ENCODE results near the gene MGAT4A. TPM values are rescaled to one million over a fixed set of nuclear protein-coding genes. Genes with fewer than 3 reads are reported as not detected.
A peak's percentile ranks its signal among the peaks of the same experiment; 100 is the strongest.

Gene MGAT4A
- total and polyA plus RNA-seq, 9 donors: 3.9 to 14.7 (median 12.6) TPM

- Histone ChIP-seq H3K27ac (no peak overlapping the region), H3K36me3 (no peaks in the 10 kb centered on the region), H3K27me3 (no peaks in the 10 kb centered on the region), H3K4me1 (ENCODE audit: insufficient read depth) (peaks cover 3% of the 10 kb centered on the region), H3K9me3 (no peaks in the 10 kb centered on the region), H3K4me3 (no peak overlapping the region)
- intact Hi-C loops (cut with DNase I): no loop called here
- WGBS, 3 donors: 29 to 32% (median 30%) methylated on average over 6 of the region's 6 CpGs
- TF ChIP-seq EP300 (IDR thresholded peaks at IDR 0.05) (no peak), POLR2A (IDR thresholded peaks at IDR 0.05) (no peak), CTCF (IDR thresholded peaks at IDR 0.05) (no peak)
- no peak for DNase-seq
These were observed 27.9 kb downstream of the MGAT4A start for GRCh38 chr2:98702858-98703620.

GRCh38 chr2:98702127-98702802 lies 28.7 kb downstream of the MGAT4A start:
- peaks cover 3% of the 10 kb centered on the region for H3K4me1 ChIP-seq (ENCODE audit: insufficient read depth)
- no peak overlapping the region for H3K27ac ChIP-seq
- no peaks in the 10 kb centered on the region for H3K36me3 ChIP-seq
- 53 to 61% (median 54%) methylated on average over 8 of the region's 8 CpGs for WGBS, 3 donors
- TF ChIP-seq POLR2A (IDR thresholded peaks at IDR 0.05) (no peak), EP300 (IDR thresholded peaks at IDR 0.05) (no peak), CTCF (IDR thresholded peaks at IDR 0.05) (no peak)
- intact Hi-C loops (cut with DNase I): no loop called here
- H3K27me3 ChIP-seq: no peaks in the 10 kb centered on the region
- peak in 1 of 5 donors; percentile 10 for DNase-seq
- no peak overlapping the region for H3K4me3 ChIP-seq
- no peaks in the 10 kb centered on the region for H3K9me3 ChIP-seq

- TF ChIP-seq EP300 (IDR thresholded peaks at IDR 0.05) (no peak), CTCF (IDR thresholded peaks at IDR 0.05) (no peak), POLR2A (IDR thresholded peaks at IDR 0.05) (no peak)
- intact Hi-C loops (cut with DNase I): no loop called here
These were observed 29.7 kb downstream of the MGAT4A start for GRCh38 chr2:98701230-98701629.

GRCh38 chr2:98698896-98699295 lies 32.0 kb downstream of the MGAT4A start:
- DNase-seq: no peak
- no peaks in the 10 kb centered on the region for H3K9me3 ChIP-seq
- intact Hi-C loops (cut with DNase I): no loop called here
- H3K27ac ChIP-seq: no peak overlapping the region
- TF ChIP-seq POLR2A (IDR thresholded peaks at IDR 0.05) (no peak), CTCF (IDR thresholded peaks at IDR 0.05) (no peak), EP300 (IDR thresholded peaks at IDR 0.05) (no peak)
- H3K4me3 ChIP-seq: no peak overlapping the region
- peaks cover 3% of the 10 kb centered on the region for H3K4me1 ChIP-seq (ENCODE audit: insufficient read depth)
- WGBS, 3 donors: 91 to 95% (median 92%) methylated on average over 6 of the region's 6 CpGs
- H3K36me3 ChIP-seq: no peaks in the 10 kb centered on the region
- no peaks in the 10 kb centered on the region for H3K27me3 ChIP-seq

More at GRCh38 chr2:98701230-98701629, 29.7 kb downstream of the MGAT4A start:
- Histone ChIP-seq H3K27ac (no peak overlapping the region), H3K4me3 (no peak overlapping the region), H3K27me3 (no peaks in the 10 kb centered on the region), H3K36me3 (no peaks in the 10 kb centered on the region), H3K4me1 (ENCODE audit: insufficient read depth) (peaks cover 3% of the 10 kb centered on the region), H3K9me3 (no peaks in the 10 kb centered on the region)
- no peak for DNase-seq
- 52 to 65% (median 58%) methylated on average over 1 of the region's 1 CpG for WGBS, 3 donors
